ENCODE data around the gene URGCP.

GRCh38 chr7:43878867-43879266 lies 27.5 kb downstream of the URGCP start:
- no peak for TF ChIP-seq POLR2A (IDR thresholded peaks at IDR 0.05)
- no peak for TF ChIP-seq CTCF (IDR thresholded peaks at IDR 0.05)
- no peak for TF ChIP-seq POLR2AphosphoS5 (IDR thresholded peaks at IDR 0.05)
- TF ChIP-seq EP300 (IDR thresholded peaks at IDR 0.05), result no peak
